Prostate gland (tissue), 2 donors: Measurements from ENCODE around the gene FAM241B.

Source experiments
- POLR2A ChIP-seq: fragments of 450-650 bp; IDR thresholded peaks from one replicate; pipeline ENCODE4 v1.6.1; 2016; ENCODE audit warnings: antibody characterized with exemption, mild to moderate bottlenecking
- TF ChIP-seq, protein P1 (sequence below), 4 experiments: fragments of 200-600 bp in 2 of 4; fragments of 450-650 bp in 2 of 4; sonication (generic) in 2 of 4; IDR thresholded peaks; 1 replicate in 3 of 4; 2 replicates in 1 of 4; pipeline ENCODE4 v1.5.1; 2016 to 2019; ENCODE audit warnings: antibody characterized with exemption in 4 of 4, mild to moderate bottlenecking in 2 of 4, moderate library complexity in 2 of 4

- TF ChIP-seq POLR2A = no peak
- TF ChIP-seq, protein P1, sequence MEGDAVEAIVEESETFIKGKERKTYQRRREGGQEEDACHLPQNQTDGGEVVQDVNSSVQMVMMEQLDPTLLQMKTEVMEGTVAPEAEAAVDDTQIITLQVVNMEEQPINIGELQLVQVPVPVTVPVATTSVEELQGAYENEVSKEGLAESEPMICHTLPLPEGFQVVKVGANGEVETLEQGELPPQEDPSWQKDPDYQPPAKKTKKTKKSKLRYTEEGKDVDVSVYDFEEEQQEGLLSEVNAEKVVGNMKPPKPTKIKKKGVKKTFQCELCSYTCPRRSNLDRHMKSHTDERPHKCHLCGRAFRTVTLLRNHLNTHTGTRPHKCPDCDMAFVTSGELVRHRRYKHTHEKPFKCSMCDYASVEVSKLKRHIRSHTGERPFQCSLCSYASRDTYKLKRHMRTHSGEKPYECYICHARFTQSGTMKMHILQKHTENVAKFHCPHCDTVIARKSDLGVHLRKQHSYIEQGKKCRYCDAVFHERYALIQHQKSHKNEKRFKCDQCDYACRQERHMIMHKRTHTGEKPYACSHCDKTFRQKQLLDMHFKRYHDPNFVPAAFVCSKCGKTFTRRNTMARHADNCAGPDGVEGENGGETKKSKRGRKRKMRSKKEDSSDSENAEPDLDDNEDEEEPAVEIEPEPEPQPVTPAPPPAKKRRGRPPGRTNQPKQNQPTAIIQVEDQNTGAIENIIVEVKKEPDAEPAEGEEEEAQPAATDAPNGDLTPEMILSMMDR (IDR thresholded peaks at IDR 0.05) = no peak
Observed at GRCh38 chr10:69674786-69675185, 44.7 kb downstream of the FAM241B start.
